SK-N-MC (cell line): ENCODE measurements around the gene BMPR1B.
A peak's percentile ranks its signal among the peaks of the same experiment; 100 is the strongest.
"Not testable (repeated sequence)": the region's sequence is repeated elsewhere in the genome, so short reads cannot be mapped to it uniquely, and the experiment has no call there.

ENCODE experiments used
- DNase-seq: peaks from one replicate; pipeline ENCODE4 v3.0.0-alpha.2; 2011; ENCODE audit warnings: low read depth, low spot score
- H3K27ac ChIP-seq: fragments of 200-600 bp; sonication (generic); 2 replicates; pipeline ENCODE4 v1.5.1; 2016; ENCODE audit warnings: mixed run types
- H3K36me3 ChIP-seq: fragments of 200-600 bp; sonication (generic); 2 replicates; pipeline ENCODE4 v1.6.1; 2017; ENCODE audit warnings: antibody characterized with exemption, low read length, mixed read lengths; ENCODE audit not compliant: insufficient read depth
- H3K4me3 ChIP-seq: fragments of 200-600 bp; sonication (generic); 2 replicates; pipeline ENCODE4 v1.5.1; 2016
- H3K9ac ChIP-seq: fragments of 200-600 bp; sonication (generic); 2 replicates; pipeline ENCODE4 v1.8.0; 2017; ENCODE audit warnings: mixed run types, mixed read lengths; ENCODE audit not compliant: insufficient read length
- H3K9me3 ChIP-seq: fragments of 200-600 bp; sonication (generic); 2 replicates; pipeline ENCODE4 v1.6.1; 2017; ENCODE audit warnings: low read depth, mild to moderate bottlenecking, antibody characterized with exemption, low read length, moderate library complexity, mixed read lengths
- EZH2 ChIP-seq: fragments of 200-600 bp; sonication (generic); IDR thresholded peaks from one replicate; pipeline ENCODE4 v1.6.1; 2017; ENCODE audit warnings: antibody characterized with exemption
- FOXP2 ChIP-seq: optimal IDR thresholded peaks from 2 replicates; pipeline ENCODE3; 2011; ENCODE audit warnings: mild to moderate bottlenecking, moderate library complexity; ENCODE audit not compliant: insufficient read depth; ENCODE audit errors: extremely low read length, control extremely low read depth
- POLR2AphosphoS5 ChIP-seq: IDR thresholded peaks from 2 replicates; pipeline ENCODE4 v1.6.1; 2012; ENCODE audit warnings: mild to moderate bottlenecking, low read depth, low read length, borderline replicate concordance

BMPR1B gene

GRCh38 chr4:95124906-95125504, 367.2 kb downstream of the BMPR1B start:
- H3K36me3 ChIP-seq: no peaks in the 10 kb centered on the region
- peak; percentile 66 for DNase-seq
- TF ChIP-seq EZH2: no peak
- no peak for TF ChIP-seq POLR2AphosphoS5
- no peaks in the 10 kb centered on the region for H3K9me3 ChIP-seq
- no peak overlapping the region for H3K4me3 ChIP-seq
- no peak overlapping the region for H3K9ac ChIP-seq
- no peak overlapping the region for H3K27ac ChIP-seq

GRCh38 chr4:95129031-95129430, 371.3 kb downstream of the BMPR1B start:
- Histone ChIP-seq H3K9ac (no peak overlapping the region), H3K4me3 (peak overlapping the region; percentile 44), H3K36me3 (no peaks in the 10 kb centered on the region), H3K27ac (peak overlapping the region; percentile 98; the same call in 1 of the 2 replicates), H3K9me3 (no peaks in the 10 kb centered on the region)
- TF ChIP-seq FOXP2: no peak
- TF ChIP-seq POLR2AphosphoS5: no peak
- DNase-seq: no peak

- no peaks in the 10 kb centered on the region for H3K36me3 ChIP-seq
- no peaks in the 10 kb centered on the region for H3K9me3 ChIP-seq
- TF ChIP-seq POLR2AphosphoS5: peak; percentile 63; the same call in 1 of the 2 replicates
- TF ChIP-seq FOXP2: no peak
- H3K27ac ChIP-seq: peak overlapping the region; percentile 98
- H3K9ac ChIP-seq: peak overlapping the region; percentile 61
- DNase-seq: peak; percentile 99
- peak overlapping the region; percentile 60 for H3K4me3 ChIP-seq
Observed at GRCh38 chr4:95129821-95130311, 372.1 kb downstream of the BMPR1B start.

GRCh38 chr4:95134016-95134415, 376.3 kb downstream of the BMPR1B start:
- not testable (repeated sequence) for H3K9ac ChIP-seq, H3K9me3 ChIP-seq, DNase-seq, H3K27ac ChIP-seq, H3K4me3 ChIP-seq, H3K36me3 ChIP-seq

GRCh38 chr4:95139424-95139823, 381.7 kb downstream of the BMPR1B start:
- not testable (repeated sequence) for H3K27ac ChIP-seq, H3K9ac ChIP-seq, H3K36me3 ChIP-seq, H3K9me3 ChIP-seq, DNase-seq, H3K4me3 ChIP-seq

- Histone ChIP-seq H3K4me3 (no peak overlapping the region), H3K9ac (no peak overlapping the region), H3K27ac (no peak overlapping the region), H3K9me3 (no peaks in the 10 kb centered on the region), H3K36me3 (no peaks in the 10 kb centered on the region)
- no peak for DNase-seq
- no peak for TF ChIP-seq FOXP2
- TF ChIP-seq POLR2AphosphoS5: no peak
- TF ChIP-seq EZH2: no peak
Observed at GRCh38 chr4:95141361-95141760, 383.6 kb downstream of the BMPR1B start.

GRCh38 chr4:95142932-95143331, 385.2 kb downstream of the BMPR1B start:
- no peaks in the 10 kb centered on the region for H3K9me3 ChIP-seq
- no peak overlapping the region for H3K9ac ChIP-seq
- no peak overlapping the region for H3K4me3 ChIP-seq
- no peak overlapping the region for H3K27ac ChIP-seq
- no peaks in the 10 kb centered on the region for H3K36me3 ChIP-seq
- no peak for TF ChIP-seq FOXP2
- no peak for TF ChIP-seq EZH2
- TF ChIP-seq POLR2AphosphoS5: no peak
- no peak for DNase-seq

- Histone ChIP-seq H3K27ac (no peak overlapping the region), H3K36me3 (no peaks in the 10 kb centered on the region), H3K4me3 (no peak overlapping the region), H3K9me3 (no peaks in the 10 kb centered on the region), H3K9ac (no peak overlapping the region)
- DNase-seq: no peak
- TF ChIP-seq POLR2AphosphoS5 (no peak), EZH2 (no peak), FOXP2 (no peak)
Observed at GRCh38 chr4:95151255-95151654, 393.5 kb downstream of the BMPR1B start.

- Histone ChIP-seq H3K4me3 (no peak overlapping the region), H3K36me3 (no peaks in the 10 kb centered on the region), H3K27ac (no peak overlapping the region), H3K9me3 (no peaks in the 10 kb centered on the region), H3K9ac (no peak overlapping the region)
- no peak for DNase-seq
- TF ChIP-seq EZH2 (no peak), FOXP2 (no peak), POLR2AphosphoS5 (no peak)
Observed at GRCh38 chr4:95153182-95153581, 395.4 kb downstream of the BMPR1B start.
